GM12801 (cell line): ENCODE measurements around the gene ODAD3.

ENCODE experiments used
- TF ChIP-seq, protein P1 (sequence below): IDR thresholded peaks from one replicate; pipeline ENCODE4 v1.5.1; 2011; ENCODE audit warnings: control low read depth; ENCODE audit not compliant: insufficient read length; ENCODE audit errors: extremely low read depth

Gene ODAD3

GRCh38 chr19:11463391-11463790 is 28.5 kb upstream of the ODAD3 start:
- TF ChIP-seq, protein P1, sequence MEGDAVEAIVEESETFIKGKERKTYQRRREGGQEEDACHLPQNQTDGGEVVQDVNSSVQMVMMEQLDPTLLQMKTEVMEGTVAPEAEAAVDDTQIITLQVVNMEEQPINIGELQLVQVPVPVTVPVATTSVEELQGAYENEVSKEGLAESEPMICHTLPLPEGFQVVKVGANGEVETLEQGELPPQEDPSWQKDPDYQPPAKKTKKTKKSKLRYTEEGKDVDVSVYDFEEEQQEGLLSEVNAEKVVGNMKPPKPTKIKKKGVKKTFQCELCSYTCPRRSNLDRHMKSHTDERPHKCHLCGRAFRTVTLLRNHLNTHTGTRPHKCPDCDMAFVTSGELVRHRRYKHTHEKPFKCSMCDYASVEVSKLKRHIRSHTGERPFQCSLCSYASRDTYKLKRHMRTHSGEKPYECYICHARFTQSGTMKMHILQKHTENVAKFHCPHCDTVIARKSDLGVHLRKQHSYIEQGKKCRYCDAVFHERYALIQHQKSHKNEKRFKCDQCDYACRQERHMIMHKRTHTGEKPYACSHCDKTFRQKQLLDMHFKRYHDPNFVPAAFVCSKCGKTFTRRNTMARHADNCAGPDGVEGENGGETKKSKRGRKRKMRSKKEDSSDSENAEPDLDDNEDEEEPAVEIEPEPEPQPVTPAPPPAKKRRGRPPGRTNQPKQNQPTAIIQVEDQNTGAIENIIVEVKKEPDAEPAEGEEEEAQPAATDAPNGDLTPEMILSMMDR: no peak

DNA sequence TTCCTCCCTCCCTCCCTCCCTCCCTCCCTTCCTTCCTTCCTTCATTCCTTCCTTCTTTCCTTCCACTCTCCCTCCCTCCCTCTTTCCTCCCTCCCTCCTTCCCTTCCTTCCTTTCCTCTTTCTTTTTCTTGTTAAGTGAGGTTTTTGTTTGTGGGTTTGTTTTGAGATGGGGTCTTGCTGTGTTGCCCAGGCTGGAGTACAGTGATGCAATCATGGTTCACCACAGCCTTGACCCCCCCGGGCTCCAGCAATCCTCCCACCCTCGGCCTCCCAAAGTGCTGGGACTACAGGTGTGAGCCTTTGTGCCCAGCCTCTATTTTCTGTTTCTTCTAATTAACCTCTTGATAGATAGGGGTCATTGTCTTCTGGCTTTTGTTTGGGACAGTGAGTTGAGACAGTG is 26.5 kb upstream of the ODAD3 start:
- TF ChIP-seq, protein P1: no peak

DNA sequence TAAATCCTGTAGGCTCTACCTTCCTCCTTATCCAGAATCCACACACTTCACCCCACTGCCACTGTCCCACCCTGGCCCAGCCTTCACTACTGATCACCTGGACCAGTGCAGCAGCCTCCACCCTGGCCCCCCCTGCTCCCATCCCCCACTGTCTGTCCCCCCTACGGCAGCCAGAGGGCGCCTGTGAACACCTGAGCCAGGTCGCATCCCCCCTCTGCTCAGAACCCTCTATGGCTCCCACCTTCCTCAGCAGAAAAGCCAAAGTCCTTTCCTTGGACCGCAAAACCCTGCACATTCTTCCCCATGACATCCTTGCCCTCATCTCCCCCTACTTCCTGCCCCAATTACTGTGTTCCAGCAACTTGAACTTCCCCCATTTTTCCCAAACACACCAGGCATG is 25.3 kb upstream of the ODAD3 start:
- TF ChIP-seq, protein P1: no peak

DNA sequence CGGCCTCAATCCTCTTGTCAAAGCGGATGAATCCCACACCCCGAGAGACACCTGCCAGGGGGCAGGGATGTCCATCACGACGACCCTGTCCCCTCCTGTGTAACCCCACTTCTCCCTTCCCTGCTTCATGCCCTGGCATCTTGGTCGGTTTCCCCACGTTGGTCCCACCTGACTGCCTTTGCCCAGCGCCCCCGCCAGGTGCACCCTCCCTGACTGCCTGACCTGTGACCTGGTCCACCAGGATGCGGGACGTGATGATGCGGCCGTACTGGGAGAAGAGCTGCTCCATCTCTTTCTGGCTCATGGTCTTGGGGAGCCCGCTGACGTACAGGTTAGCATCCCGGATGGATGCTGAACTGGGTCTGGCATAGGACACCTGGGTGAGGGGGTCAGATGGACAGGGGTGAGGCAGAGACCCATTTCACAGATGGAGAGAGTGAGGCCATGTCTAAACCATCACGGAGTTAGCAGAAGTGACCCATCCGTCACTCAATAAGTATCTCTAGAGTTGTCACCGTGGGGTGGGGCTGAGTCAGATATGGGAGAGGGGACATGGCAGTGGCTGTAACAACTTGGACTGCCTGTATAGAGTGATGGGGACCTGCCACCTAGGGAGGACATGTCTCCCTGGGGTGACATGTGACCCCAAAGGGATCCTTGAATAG is 23.4 kb upstream of the ODAD3 start:
- TF ChIP-seq, protein P1: no peak

DNA sequence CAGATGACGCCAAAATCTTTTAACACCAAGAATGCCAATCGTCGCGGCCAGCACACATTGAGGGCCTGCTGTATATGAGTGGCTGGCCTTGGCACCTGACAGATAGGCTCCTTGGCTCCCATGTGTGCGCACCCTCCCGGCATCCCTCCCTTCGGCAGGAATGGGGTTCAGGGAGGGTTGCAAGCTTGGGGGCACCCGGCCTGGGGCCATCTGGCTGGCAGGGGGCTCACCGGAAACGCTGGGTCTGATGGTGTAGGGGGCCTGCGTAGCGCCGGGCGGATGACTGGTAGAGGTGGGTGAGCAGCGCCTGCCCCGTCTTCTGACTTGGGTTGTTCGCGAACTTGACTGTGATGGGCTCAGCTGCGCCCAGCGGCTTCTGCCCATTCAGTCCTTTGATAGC is 22.9 kb upstream of the ODAD3 start:
- TF ChIP-seq, protein P1: no peak

GRCh38 chr19:11457115-11457514 is 22.2 kb upstream of the ODAD3 start:
- TF ChIP-seq, protein P1: no peak

DNA sequence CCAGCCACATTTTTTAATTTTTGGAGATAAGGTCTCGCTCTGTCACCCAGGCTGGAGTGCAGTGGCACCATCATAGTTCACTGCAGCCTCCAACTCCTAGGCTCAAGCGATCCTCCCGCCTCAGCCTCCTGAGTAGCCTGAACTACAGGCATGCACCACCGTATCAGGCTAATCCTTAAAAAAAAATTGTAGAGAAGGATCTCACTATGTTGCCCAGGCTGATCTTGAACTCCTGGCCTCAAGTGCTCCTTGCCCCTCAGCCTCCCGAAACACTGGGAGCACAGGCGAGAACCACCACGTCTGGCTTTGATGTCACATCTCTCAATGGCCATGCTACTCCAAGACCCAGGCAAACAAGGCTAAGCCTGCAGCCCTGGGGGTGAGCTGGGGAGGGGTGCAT is 21.7 kb upstream of the ODAD3 start:
- TF ChIP-seq, protein P1: no peak
